ENCODE results near the gene CDC73.

CDC73 gene

GRCh38 chr1:193251950-193252349, 130.1 kb downstream of the CDC73 start:
- peaks cover 41% of the 10 kb centered on the region for H3K36me3 ChIP-seq (ENCODE audit: insufficient read depth, low read length)
- TF ChIP-seq CTCF (IDR thresholded peaks at IDR 0.05; ENCODE audit: borderline replicate concordance, extremely low read depth, low read length, poor library complexity, severe bottlenecking): no peak
- no peak for TF ChIP-seq EZH2 (IDR thresholded peaks at IDR 0.05; ENCODE audit: borderline replicate concordance, low read depth, low read length, severe bottlenecking)
- no peak for DNase-seq

GRCh38 chr1:193256019-193256418, 134.2 kb downstream of the CDC73 start:
- Histone ChIP-seq H3K9ac (ENCODE audit: low read depth, low read length) (no peak overlapping the region), H3K36me3 (ENCODE audit: insufficient read depth, low read length) (peaks cover 27% of the 10 kb centered on the region; the same call in 1 of the 2 replicates), H4K20me1 (ENCODE audit: insufficient read depth, low read length) (no peaks in the 10 kb centered on the region), H2AFZ (ENCODE audit: low read depth, low read length) (no peak overlapping the region), H3K27me3 (ENCODE audit: insufficient read depth, low read length, poor library complexity) (no peaks in the 10 kb centered on the region), H3K27ac (ENCODE audit: low read length) (no peak overlapping the region), H3K4me1 (ENCODE audit: insufficient read depth, low read length) (no peaks in the 10 kb centered on the region), H3K79me2 (ENCODE audit: insufficient read depth, low read length) (no peaks in the 10 kb centered on the region), H3K4me2 (ENCODE audit: insufficient read depth, low read length) (no peak overlapping the region), H3K4me3 (ENCODE audit: low read depth in 1 of 2, low read length in 2 of 2) (no peak overlapping the region), H3K9me3 (ENCODE audit: insufficient read depth, low read length, severe bottlenecking) (no peaks in the 10 kb centered on the region)
- ATAC-seq (ENCODE audit: insufficient read depth, low read depth) (no peak), DNase-seq (no peak)
- TF ChIP-seq EZH2 (IDR thresholded peaks at IDR 0.05; ENCODE audit: borderline replicate concordance, low read depth, low read length, severe bottlenecking): no peak
- no peak for TF ChIP-seq CTCF (IDR thresholded peaks at IDR 0.05; ENCODE audit: borderline replicate concordance, extremely low read depth, low read length, poor library complexity, severe bottlenecking)

More at GRCh38 chr1:193251950-193252349, 130.1 kb downstream of the CDC73 start:
- no peak for ATAC-seq (ENCODE audit: insufficient read depth, low read depth)
- Histone ChIP-seq H3K4me3 (ENCODE audit: low read depth in 1 of 2, low read length in 2 of 2) (no peak overlapping the region), H4K20me1 (ENCODE audit: insufficient read depth, low read length) (no peaks in the 10 kb centered on the region), H3K79me2 (ENCODE audit: insufficient read depth, low read length) (no peaks in the 10 kb centered on the region), H3K4me1 (ENCODE audit: insufficient read depth, low read length) (no peaks in the 10 kb centered on the region), H3K9ac (ENCODE audit: low read depth, low read length) (no peak overlapping the region), H3K9me3 (ENCODE audit: insufficient read depth, low read length, severe bottlenecking) (peaks cover 11% of the 10 kb centered on the region), H3K27me3 (ENCODE audit: insufficient read depth, low read length, poor library complexity) (no peaks in the 10 kb centered on the region), H3K4me2 (ENCODE audit: insufficient read depth, low read length) (no peak overlapping the region), H2AFZ (ENCODE audit: low read depth, low read length) (no peak overlapping the region), H3K27ac (ENCODE audit: low read length) (no peak overlapping the region)

GRCh38 chr1:193259636-193260035, 137.8 kb downstream of the CDC73 start:
- no peak overlapping the region for H3K9ac ChIP-seq (ENCODE audit: low read depth, low read length)
- H3K4me2 ChIP-seq (ENCODE audit: insufficient read depth, low read length): no peak overlapping the region
- no peak for DNase-seq
- no peaks in the 10 kb centered on the region for H3K79me2 ChIP-seq (ENCODE audit: insufficient read depth, low read length)
- TF ChIP-seq EZH2 (IDR thresholded peaks at IDR 0.05; ENCODE audit: borderline replicate concordance, low read depth, low read length, severe bottlenecking) (no peak), CTCF (IDR thresholded peaks at IDR 0.05; ENCODE audit: borderline replicate concordance, extremely low read depth, low read length, poor library complexity, severe bottlenecking) (no peak)
- H4K20me1 ChIP-seq (ENCODE audit: insufficient read depth, low read length): no peaks in the 10 kb centered on the region
- no peaks in the 10 kb centered on the region for H3K27me3 ChIP-seq (ENCODE audit: insufficient read depth, low read length, poor library complexity)
- no peaks in the 10 kb centered on the region for H3K9me3 ChIP-seq (ENCODE audit: insufficient read depth, low read length, severe bottlenecking)
- no peak overlapping the region for H3K4me3 ChIP-seq (ENCODE audit: low read depth in 1 of 2, low read length in 2 of 2)
- no peak overlapping the region for H3K27ac ChIP-seq (ENCODE audit: low read length)
- H3K4me1 ChIP-seq (ENCODE audit: insufficient read depth, low read length): no peaks in the 10 kb centered on the region
- no peak overlapping the region for H2AFZ ChIP-seq (ENCODE audit: low read depth, low read length)
- peaks cover 13% of the 10 kb centered on the region; the same call in 1 of the 2 replicates for H3K36me3 ChIP-seq (ENCODE audit: insufficient read depth, low read length)
- ATAC-seq (ENCODE audit: insufficient read depth, low read depth): no peak
